WTC11 (cell line): Measurements from ENCODE around the gene DISC1. TPM values are rescaled to one million over a fixed set of nuclear protein-coding genes. Genes with fewer than 3 reads are reported as not detected.

ENCODE experiments used
- ATAC-seq: fragments of 200-7000 bp; cut with Tn5 transposase; 2 replicates; pipeline ENCODE4 v1.10.0; 2021; ENCODE audit warnings: mild to moderate bottlenecking, moderate library complexity
- CTCF ChIA-PET: fragments of 300-600 bp; sonication (Branson Sonifier 250); formaldehyde crosslinking; loops from one replicate; lab custom pipeline; 2021; ENCODE audit warnings: antibody characterized with exemption; lab: Charles Lee
- POLR2A ChIA-PET: fragments of 350-600 bp; sonication (Branson Sonifier 250); formaldehyde crosslinking; loops from one replicate; lab custom pipeline; 2021; ENCODE audit warnings: antibody characterized with exemption; lab: Charles Lee
- DNase-seq: peaks from one replicate; pipeline ENCODE4 v3.0.0; 2021; ENCODE audit warnings: low spot score
- H3K27ac Mint-ChIP-seq: 2 replicates; pipeline ENCODE4 v1.8.0; 2021; ENCODE audit warnings: mixed read lengths
- H3K27me3 Mint-ChIP-seq: 2 replicates; pipeline ENCODE4 v1.8.0; 2021; ENCODE audit warnings: low read depth, mild to moderate bottlenecking, moderate library complexity, mixed read lengths
- H3K36me3 Mint-ChIP-seq: 2 replicates; pipeline ENCODE4 v1.8.0; 2021; ENCODE audit warnings: mixed read lengths
- H3K4me1 Mint-ChIP-seq: 2 replicates; pipeline ENCODE4 v1.8.0; 2022; ENCODE audit warnings: mixed read lengths
- H3K4me3 Mint-ChIP-seq: 2 replicates; pipeline ENCODE4 v1.8.0; 2021; ENCODE audit warnings: mild to moderate bottlenecking, moderate library complexity, mixed read lengths
- H3K9me3 Mint-ChIP-seq: 2 replicates; pipeline ENCODE4 v1.8.0; 2021; ENCODE audit warnings: mixed read lengths
- AFF4 ChIP-seq: sonication (generic); formaldehyde crosslinking; IDR thresholded peaks from 2 replicates; pipeline ENCODE4 v1.8.1; 2023; ENCODE audit warnings: mild to moderate bottlenecking, missing genetic modification reagents, borderline replicate concordance
- ATF2 ChIP-seq: sonication (generic); formaldehyde crosslinking; IDR thresholded peaks from 2 replicates; pipeline ENCODE4 v1.8.1; 2022; ENCODE audit warnings: low read depth, missing genetic modification reagents, borderline replicate concordance
- CREM ChIP-seq: sonication (generic); formaldehyde crosslinking; IDR thresholded peaks from 2 replicates; pipeline ENCODE4 v1.8.1; 2022; ENCODE audit warnings: mild to moderate bottlenecking, missing genetic modification reagents, moderate library complexity
- E2F1 ChIP-seq: sonication (generic); formaldehyde crosslinking; IDR thresholded peaks from 2 replicates; pipeline ENCODE4 v1.8.0; 2022; ENCODE audit warnings: mild to moderate bottlenecking, missing genetic modification reagents
- ESRRA ChIP-seq: sonication (generic); formaldehyde crosslinking; IDR thresholded peaks from 2 replicates; pipeline ENCODE4 v1.8.1; 2022; ENCODE audit warnings: mild to moderate bottlenecking, missing genetic modification reagents, borderline replicate concordance
- HMGA2 ChIP-seq: fragments of 250-450 bp; sonication (Bioruptor Pico); IDR thresholded peaks from 2 replicates; pipeline ENCODE4 v1.4.0; 2021; ENCODE audit warnings: mild to moderate bottlenecking, moderate library complexity
- IRF1 ChIP-seq: sonication (generic); formaldehyde crosslinking; IDR thresholded peaks from 2 replicates; pipeline ENCODE4 v1.8.0; 2023; ENCODE audit warnings: missing genetic modification reagents
- JUN ChIP-seq: sonication (generic); formaldehyde crosslinking; IDR thresholded peaks from 2 replicates; pipeline ENCODE4 v1.8.0; 2023; ENCODE audit warnings: mild to moderate bottlenecking, missing genetic modification reagents
- MAX ChIP-seq: sonication (generic); formaldehyde crosslinking; IDR thresholded peaks from 2 replicates; pipeline ENCODE4 v1.8.0; 2022; ENCODE audit warnings: mild to moderate bottlenecking, missing genetic modification reagents
- NR1H2 ChIP-seq: sonication (generic); formaldehyde crosslinking; IDR thresholded peaks from 2 replicates; pipeline ENCODE4 v1.9.0; 2021; ENCODE audit warnings: mild to moderate bottlenecking, moderate library complexity, missing genetic modification reagents
- PREB ChIP-seq: sonication (generic); formaldehyde crosslinking; IDR thresholded peaks from 2 replicates; pipeline ENCODE4 v1.8.1; 2022; ENCODE audit warnings: mild to moderate bottlenecking, missing genetic modification reagents, moderate library complexity, borderline replicate concordance
- RORB ChIP-seq: fragments of 250-450 bp; sonication (Bioruptor Pico); IDR thresholded peaks from 2 replicates; pipeline ENCODE4 v1.9.0; 2021; ENCODE audit warnings: mild to moderate bottlenecking
- SMAD4 ChIP-seq: sonication (generic); formaldehyde crosslinking; IDR thresholded peaks from 2 replicates; pipeline ENCODE4 v1.8.0; 2022; ENCODE audit warnings: mild to moderate bottlenecking, missing genetic modification reagents
- STAT6 ChIP-seq: sonication (generic); formaldehyde crosslinking; conservative IDR thresholded peaks from 2 replicates; pipeline ENCODE4 v1.8.1; 2023; ENCODE audit warnings: mild to moderate bottlenecking, low read depth, missing genetic modification reagents, moderate library complexity
- USF2 ChIP-seq: sonication (generic); formaldehyde crosslinking; IDR thresholded peaks from 2 replicates; pipeline ENCODE4 v1.8.1; 2023; ENCODE audit warnings: mild to moderate bottlenecking, missing genetic modification reagents, moderate library complexity
- ZNF317 ChIP-seq: sonication (generic); formaldehyde crosslinking; IDR thresholded peaks from 2 replicates; pipeline ENCODE4 v1.8.1; 2023; ENCODE audit warnings: low read depth, mild to moderate bottlenecking, moderate library complexity, missing genetic modification reagents, borderline replicate concordance
- ZNF396 ChIP-seq: fragments of 250-450 bp; sonication (Bioruptor Pico); IDR thresholded peaks from 2 replicates; pipeline ENCODE4 v1.8.0; 2021; ENCODE audit warnings: mild to moderate bottlenecking, moderate library complexity, borderline replicate concordance
- ZNF671 ChIP-seq: fragments of 250-450 bp; sonication (Bioruptor Pico); IDR thresholded peaks from 2 replicates; pipeline ENCODE4 v1.8.0; 2021; ENCODE audit warnings: mild to moderate bottlenecking
- total RNA-seq: library from RNA; stranded (reverse); gene quantifications from 3 replicates; pipeline ENCODE4 v1.2.3, GENCODE V29; 2021

Gene DISC1
- total RNA-seq, 1 experiment from 2014 or later: 5.5 TPM

- TF ChIP-seq AFF4 (CRISPR knock-in tag): no peak
Observed at GRCh38 chr1:231596337-231596791, 30.2 kb upstream of the DISC1 start (continued).

GRCh38 chr1:231597971-231598370, 28.6 kb upstream of the DISC1 start:
- no peak overlapping the region for H3K4me3 Mint-ChIP-seq
- H3K4me1 Mint-ChIP-seq: peaks cover 14% of the 10 kb centered on the region
- no peak for ATAC-seq
- no peak overlapping the region for H3K27ac Mint-ChIP-seq
- H3K36me3 Mint-ChIP-seq: no peaks in the 10 kb centered on the region
- no peak for TF ChIP-seq NR1H2 (CRISPR knock-in tag)
- TF ChIP-seq SMAD4 (CRISPR knock-in tag): no peak
- TF ChIP-seq E2F1 (CRISPR knock-in tag): no peak
- no peak for TF ChIP-seq RORB (CRISPR knock-in tag)
- TF ChIP-seq ZNF396 (CRISPR knock-in tag): no peak
- TF ChIP-seq ZNF317 (CRISPR knock-in tag): no peak
- TF ChIP-seq CREM (CRISPR knock-in tag): no peak
- POLR2A ChIA-PET: no interaction called here
- CTCF ChIA-PET: no interaction called here
- H3K27me3 Mint-ChIP-seq: no peaks in the 10 kb centered on the region; the same call in none of the 2 replicates
- no peak for DNase-seq
- H3K9me3 Mint-ChIP-seq: no peaks in the 10 kb centered on the region

GRCh38 chr1:231600458-231600976, 26.1 kb upstream of the DISC1 start:
- peaks cover 20% of the 10 kb centered on the region for H3K4me1 Mint-ChIP-seq
- H3K4me3 Mint-ChIP-seq: no peak overlapping the region
- H3K36me3 Mint-ChIP-seq: no peaks in the 10 kb centered on the region
- no peak overlapping the region for H3K27ac Mint-ChIP-seq
- ChIA-PET POLR2A (no interaction called here), CTCF (interaction anchor here (0.8 to 1.8 kb wide), 2 partner anchors 206 to 284 kb away, joined by 3 to 4 read pairs; no protein-coding TSS in a partner anchor)
- H3K27me3 Mint-ChIP-seq: peaks cover 5% of the 10 kb centered on the region
- DNase-seq (no peak), ATAC-seq (no peak)
- no peaks in the 10 kb centered on the region for H3K9me3 Mint-ChIP-seq
- TF ChIP-seq IRF1 (CRISPR knock-in tag): no peak
- TF ChIP-seq ESRRA (CRISPR knock-in tag): no peak
- TF ChIP-seq MAX: no peak
- TF ChIP-seq SMAD4 (CRISPR knock-in tag): no peak
- no peak for TF ChIP-seq JUN (CRISPR knock-in tag)
- no peak for TF ChIP-seq HMGA2 (CRISPR knock-in tag)
- TF ChIP-seq ZNF671 (CRISPR knock-in tag): no peak
- TF ChIP-seq ATF2: no peak
- TF ChIP-seq PREB (CRISPR knock-in tag): no peak
- TF ChIP-seq USF2 (CRISPR knock-in tag): no peak
- no peak for TF ChIP-seq STAT6 (CRISPR knock-in tag)
